K562 (cell line): ENCODE results near the gene LRRC71. TPM values are rescaled to one million over a fixed set of nuclear protein-coding genes. Genes with fewer than 3 reads are reported as not detected.
A peak's percentile ranks its signal among the peaks of the same experiment; 100 is the strongest.

Experiments used
- ATAC-seq: fragments of 200-7000 bp; cut with Tn5 transposase; 3 replicates; pipeline ENCODE4 v1.9.1; 2020; ENCODE audit warnings: moderate library complexity
- BruUV-seq: library from RNA; stranded (reverse); fragments of 400-500 nt; replicated peaks from 2 replicates; lab custom pipeline; 2021; lab: Mats Ljungman, UMichigan
- CTCF ChIA-PET: fragments of 300-600 bp; formaldehyde crosslinking; extraction: SDS; loops from one replicate; lab custom pipeline; 2021; ENCODE audit warnings: low intra/inter-chr PET ratio; lab: Yijun Ruan, JAX
- POLR2A ChIA-PET: fragments of 300-600, 350-650 bp; sonication (Branson Sonifier 250); formaldehyde crosslinking; extraction: SDS; loops from one replicate; lab custom pipeline; 2021; ENCODE audit warnings: antibody characterized with exemption, inconsistent platforms; lab: Yijun Ruan, JAX
- DNase-seq, 4 experiments: peaks; one replicate each; pipeline versions ENCODE4 v3.0.0 to v3.0.0-alpha.2; 2011 to 2018; ENCODE audit warnings: low spot score in 3 of 4, mixed read lengths in 3 of 4; ENCODE audit errors: extremely low read depth in 1 of 4
- FAIRE-seq: peaks from 2 replicates; lab custom pipeline; 2011; peaks lifted over from hg19 to GRCh38; lab: Jason Lieb, UNC
- H2AFZ ChIP-seq: 2 replicates; pipeline ENCODE4 v1.6.0; 2011; ENCODE audit warnings: low read depth, low read length, control low read depth, inconsistent platforms
- H3K27ac ChIP-seq: fragments of 200-600 bp; 3 replicates; pipeline ENCODE4 v1.8.0; 2011; ENCODE audit warnings: low read depth, mild to moderate bottlenecking, control low read depth, inconsistent platforms, low read length, moderate library complexity, mixed read lengths; ENCODE audit errors: extremely low read depth
- H3K27me3 ChIP-seq, 2 experiments: fragments of 300-600 bp in 1 of 2; 2 replicates in 1 of 2; 3 replicates in 1 of 2; pipeline versions ENCODE4 v1.6.0 to v1.8.0; 2011; ENCODE audit warnings: inconsistent platforms in 2 of 2, low read length in 2 of 2, mild to moderate bottlenecking in 1 of 2, mixed read lengths in 1 of 2, moderate library complexity in 1 of 2; ENCODE audit not compliant: control insufficient read depth in 2 of 2, insufficient read depth in 2 of 2
- H3K36me3 ChIP-seq: fragments of 300-600 bp; 3 replicates; pipeline ENCODE4 v1.8.0; 2011; ENCODE audit warnings: mild to moderate bottlenecking, low read length, inconsistent platforms; ENCODE audit not compliant: control insufficient read depth, insufficient read depth
- H3K4me1 ChIP-seq, 2 experiments: fragments of 200-600 bp in 1 of 2; replicated peaks in 1 of 2; 2 replicates in 1 of 2; 3 replicates in 1 of 2; pipeline versions ENCODE4 v1.5.1 to v1.8.0; 2011; ENCODE audit warnings: inconsistent platforms in 2 of 2, low read length in 2 of 2, mild to moderate bottlenecking in 1 of 2, mixed read lengths in 1 of 2, moderate library complexity in 1 of 2; ENCODE audit not compliant: control insufficient read depth in 2 of 2, insufficient read depth in 2 of 2
- H3K4me2 ChIP-seq: 2 replicates; pipeline ENCODE4 v1.6.1; 2011; ENCODE audit warnings: low read length, control low read depth, inconsistent platforms, mixed read lengths; ENCODE audit not compliant: insufficient read depth
- H3K4me3 ChIP-seq: fragments of 200-600 bp; sonication (generic), shearing (Covaris generic); 2 replicates; pipeline ENCODE4 v1.5.1; 2016; ENCODE audit warnings: control low read depth, inconsistent platforms
- H3K79me2 ChIP-seq: fragments of 200-600 bp; 3 replicates; pipeline ENCODE4 v1.8.0; 2011; ENCODE audit warnings: low read length, inconsistent platforms; ENCODE audit not compliant: control insufficient read depth, insufficient read depth
- H3K9ac ChIP-seq, 2 experiments: 2 replicates each; pipeline versions ENCODE4 v1.6.0 to v1.6.1; 2011; ENCODE audit warnings: low read depth in 2 of 2, low read length in 2 of 2, control low read depth in 1 of 2, inconsistent platforms in 1 of 2, mild to moderate bottlenecking in 1 of 2, mixed read lengths in 1 of 2; ENCODE audit not compliant: insufficient read depth in 1 of 2
- H3K9me1 ChIP-seq: one replicate; pipeline ENCODE4 v1.6.0; 2011; ENCODE audit warnings: inconsistent platforms, mild to moderate bottlenecking, low read length, moderate library complexity; ENCODE audit not compliant: control insufficient read depth, insufficient read depth
- H3K9me3 ChIP-seq: replicated peaks from 2 replicates; pipeline ENCODE4 v1.5.1; 2011; ENCODE audit warnings: low read depth, low read length, inconsistent platforms; ENCODE audit not compliant: control insufficient read depth, insufficient read depth
- H4K20me1 ChIP-seq: replicated peaks from 2 replicates; pipeline ENCODE4 v1.6.1; 2011; ENCODE audit warnings: low read length, inconsistent platforms, mixed read lengths; ENCODE audit not compliant: control insufficient read depth, insufficient read depth
- CHAMP1 ChIP-seq: fragments of 450-650 bp; IDR thresholded peaks from 2 replicates; pipeline ENCODE4 v1.6.1; 2016; ENCODE audit warnings: mild to moderate bottlenecking
- ESRRA ChIP-seq: fragments of 450-650 bp; IDR thresholded peaks from 2 replicates; pipeline ENCODE4 v1.6.1; 2014; ENCODE audit warnings: low read depth, mild to moderate bottlenecking, moderate library complexity, borderline replicate concordance
- ETV1 ChIP-seq: fragments of 450-650 bp; conservative IDR thresholded peaks from 2 replicates; pipeline ENCODE4 v1.6.1; 2016; ENCODE audit warnings: missing genetic modification characterization, control low read depth, low read depth, missing compliant biosample characterization
- MCM7 ChIP-seq, 2 experiments: fragments of 450-650 bp; IDR thresholded peaks; 2 replicates each; pipeline ENCODE4 v1.6.1; 2016 to 2018
- TSC22D4 ChIP-seq: fragments of 450-650 bp; IDR thresholded peaks from 2 replicates; pipeline ENCODE4 v1.6.1; 2016; ENCODE audit warnings: missing genetic modification characterization, missing biosample characterization, control low read depth
- ZNF121 ChIP-seq: sonication (generic); formaldehyde crosslinking; conservative IDR thresholded peaks from 2 replicates; pipeline ENCODE4 v1.8.0; 2022; ENCODE audit warnings: missing genetic modification reagents
- ZNF133 ChIP-seq: fragments of 250-450 bp; sonication (Bioruptor Pico); IDR thresholded peaks from 2 replicates; pipeline ENCODE4 v1.4.0; 2020; ENCODE audit warnings: mild to moderate bottlenecking
- ZNF24 ChIP-seq: fragments of 450-650 bp; IDR thresholded peaks from 2 replicates; pipeline ENCODE4 v1.6.1; 2016
- ZNF3 ChIP-seq: fragments of 250-450 bp; sonication (Bioruptor Pico); IDR thresholded peaks from 2 replicates; pipeline ENCODE4 v1.5.0; 2021; ENCODE audit warnings: mild to moderate bottlenecking, moderate library complexity
- ZNF79 ChIP-seq: fragments of 250-450 bp; sonication (Bioruptor Pico); IDR thresholded peaks from 2 replicates; pipeline ENCODE4 v1.4.0; 2020; ENCODE audit warnings: low read depth, mild to moderate bottlenecking, moderate library complexity
- WGBS: fragments of 100-300 bp; shearing (Covaris generic); methylation state at CpG from one replicate; pipeline ENCODE4 v1.1.6; 2016; ENCODE audit warnings: low coverage, mixed read lengths; ENCODE audit not compliant: insufficient coverage; ENCODE audit errors: missing lambda C conversion rate; 5-methylcytosine and 5-hydroxymethylcytosine counted together
- in situ Hi-C: fragments of 300-500 bp; cut with MboI; formaldehyde crosslinking; loops from 4 replicates; pipeline ENCODE4 v1.15.0; 2018; ENCODE audit warnings: inconsistent platforms, mixed read lengths
- intact Hi-C: fragments of 100-400 bp; cut with micrococcal nuclease; formaldehyde crosslinking; loops from 2 replicates; pipeline ENCODE4 v1.14.2; 2022
- polyA plus RNA-seq, 8 experiments: library from polyadenylated mRNA; depleted of rRNA in 4 of 8; stranded (reverse) in 5 of 8; unstranded in 3 of 8; fragments of >200 nt; fragmentation: Nextera tagmentation in 2 of 8; fragmentation: Illumina TruSeq in 1 of 8; extraction: Ambion mirVana in 2 of 8; extraction: Trizol in 1 of 8; gene quantifications; 2 replicates each; pipeline versions ENCODE4 v1.2.1 to v1.2.3, GENCODE V29; 2011 to 2014; ENCODE audit warnings: inconsistent platforms in 1 of 8, missing spikeins in 1 of 8
- total RNA-seq, 7 experiments: library from RNA; depleted of rRNA in 6 of 7; stranded (reverse); fragments of >200 nt in 6 of 7; fragmentation: Illumina TruSeq in 2 of 7; extraction: Trizol in 2 of 7; gene quantifications; 2 replicates each; pipeline versions ENCODE4 v1.2.1 to v1.2.3, GENCODE V29; 2011 to 2021; ENCODE audit warnings: low replicate concordance in 1 of 7

Gene LRRC71
- total and polyA plus RNA-seq, 9 of the 15 experiments (the other 6 are each of a cell fraction or from before 2014, with no cell fraction given), result 0.06 to 1.2 (median 0.51) TPM; not detected in 1

- no peak for DNase-seq
- TF ChIP-seq MCM7 (IDR thresholded peaks at IDR 0.05) (no peak), ZNF121 (CRISPR knock-in tag) (peak; percentile 26; the same call in 1 of the 2 replicates), ETV1 (no peak), ZNF79 (CRISPR knock-in tag) (no peak), ZNF24 (peak; percentile 66; the same call in 1 of the 2 replicates), ESRRA (no peak), CHAMP1 (no peak), TSC22D4 (tag) (no peak), ZNF133 (CRISPR knock-in tag) (no peak), ZNF3 (CRISPR knock-in tag) (no peak)
- TF ChIP-seq, all 486 proteins: peak for 2
- no peaks in the 10 kb centered on the region for H3K9me1 ChIP-seq
- H2AFZ ChIP-seq, result peak overlapping the region; percentile 38; the same call in 1 of the 2 replicates
- WGBS, result 43% methylated on average over 11 of the region's 11 CpGs
- no peaks in the 10 kb centered on the region for H3K36me3 ChIP-seq
- no peak for ATAC-seq
- no peak overlapping the region for H3K4me3 ChIP-seq
- peaks cover 5 to 11% of the 10 kb centered on the region in 2 experiments; a peak in 3 of 5 replicates for H3K4me1 ChIP-seq
- H3K27ac ChIP-seq, result no peak overlapping the region
- no peaks in the 10 kb centered on the region for H3K79me2 ChIP-seq
- BruUV-seq, result no TSS peak
- ChIA-PET POLR2A (interaction anchor here (0.5 to 0.8 kb wide), 7 partner anchors 15 to 219 kb away, joined by 3 to 5 read pairs (median 3); no protein-coding TSS in a partner anchor), CTCF (interaction anchor here (0.7 kb wide), 1 partner anchor 167 kb away, joined by 3 read pairs; no protein-coding TSS in a partner anchor)
- H4K20me1 ChIP-seq, result no peaks in the 10 kb centered on the region; the same call in 1 of the 2 replicates
- no peaks in the 10 kb centered on the region for H3K27me3 ChIP-seq
- peak overlapping the region; percentile 3; the same call in 1 of the 2 replicates for H3K4me2 ChIP-seq
- H3K9me3 ChIP-seq, result no peaks in the 10 kb centered on the region
- in situ Hi-C loops, result no loop called here
- FAIRE-seq, result no peak
- peak overlapping the region in 1 of 2 experiments; percentile 65; a peak in 1 of 4 replicates for H3K9ac ChIP-seq
- intact Hi-C loops, result no loop called here
Observed at GRCh38 chr1:156931211-156931952, 10.9 kb downstream of the LRRC71 start.
